ENCODE results near the gene AARS1. TPM values are rescaled to one million over a fixed set of nuclear protein-coding genes. Genes with fewer than 3 reads are reported as not detected.
"Not testable (repeated sequence)": the region's sequence is repeated elsewhere in the genome, so short reads cannot be mapped to it uniquely, and the experiment has no call there.

AARS1 gene
- total RNA-seq: 10 to 100 TPM; 52.1 to 80.6 TPM

DNA sequence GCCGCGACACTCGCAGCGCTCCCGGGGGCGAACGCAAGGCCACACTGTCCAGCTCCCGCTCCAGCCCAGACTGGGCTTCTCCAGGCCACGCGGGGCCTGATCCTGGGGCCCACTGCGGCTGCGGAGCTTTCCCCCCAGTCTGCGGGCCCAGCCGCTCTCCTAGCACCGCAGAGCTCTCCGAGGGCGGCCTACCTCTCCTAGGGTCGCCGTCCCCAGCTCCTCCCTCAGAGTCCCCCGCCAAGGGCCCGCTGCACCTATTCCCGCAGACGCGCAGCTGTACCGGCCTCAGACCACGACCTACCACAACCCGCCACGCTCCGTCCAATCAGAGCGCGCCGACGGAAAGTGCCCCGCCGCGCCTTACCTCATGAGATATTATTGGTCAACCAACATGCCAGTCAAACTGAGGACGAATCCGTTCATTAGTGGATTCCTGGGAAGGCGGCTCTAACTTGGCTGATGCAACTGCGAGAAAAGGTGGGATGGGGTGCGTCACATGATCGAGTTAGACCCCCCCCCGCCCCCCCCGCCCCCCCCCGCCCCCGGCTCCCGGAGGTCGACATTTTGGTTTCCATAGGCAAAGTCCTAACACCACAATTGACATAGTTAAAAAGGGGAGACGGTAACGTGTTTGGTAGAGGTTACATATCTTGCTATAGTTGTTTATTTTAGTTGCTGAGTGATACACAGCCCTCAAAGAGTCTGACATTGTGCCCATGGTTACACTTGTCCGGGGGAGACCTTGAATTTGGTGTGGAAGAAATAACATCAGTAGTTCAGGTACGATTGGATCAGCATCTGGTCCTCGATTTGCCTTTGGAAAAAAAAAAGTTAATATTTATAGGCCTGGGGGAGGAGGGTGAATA, at the start of gene AARS1:
Gene AARS1 (minus strand): TSS at position 278 of the 866 bp plus-strand sequence. CDS start 6,743 bp downstream, outside the sequence.
- Mint-ChIP-seq H3K4me1 (no peaks in the 10 kb centered on the region), H3K9me3 (no peaks in the 10 kb centered on the region), H3K27ac (peak within 1 kb of the TSS; percentile 90), H3K36me3 (ENCODE audit: low read depth) (peaks cover 31% of the 10 kb centered on the region), H3K4me3 (peak within 1 kb of the TSS; percentile 84), H3K27me3 (no peaks in the 10 kb centered on the region)
- ATAC-seq (replicated peaks): peak; percentile 99

GRCh38 chr16:70337814-70338213, 48.5 kb upstream of the AARS1 start:
- Mint-ChIP-seq H3K27me3 (no peaks in the 10 kb centered on the region), H3K4me1 (peaks cover 4% of the 10 kb centered on the region), H3K4me3 (no peak overlapping the region), H3K9me3 (no peaks in the 10 kb centered on the region), H3K36me3 (ENCODE audit: low read depth) (peaks cover 32% of the 10 kb centered on the region), H3K27ac (no peak overlapping the region)
- ATAC-seq (replicated peaks): no peak

- not testable (repeated sequence) for H3K9me3 Mint-ChIP-seq; ATAC-seq (replicated peaks); H3K4me1 Mint-ChIP-seq; H3K27me3 Mint-ChIP-seq; H3K4me3 Mint-ChIP-seq; H3K27ac Mint-ChIP-seq
- peaks cover 80% of the 10 kb centered on the region for H3K36me3 Mint-ChIP-seq (ENCODE audit: low read depth)
These were observed 43.4 kb upstream of the AARS1 start for GRCh38 chr16:70332728-70333127.

DNA sequence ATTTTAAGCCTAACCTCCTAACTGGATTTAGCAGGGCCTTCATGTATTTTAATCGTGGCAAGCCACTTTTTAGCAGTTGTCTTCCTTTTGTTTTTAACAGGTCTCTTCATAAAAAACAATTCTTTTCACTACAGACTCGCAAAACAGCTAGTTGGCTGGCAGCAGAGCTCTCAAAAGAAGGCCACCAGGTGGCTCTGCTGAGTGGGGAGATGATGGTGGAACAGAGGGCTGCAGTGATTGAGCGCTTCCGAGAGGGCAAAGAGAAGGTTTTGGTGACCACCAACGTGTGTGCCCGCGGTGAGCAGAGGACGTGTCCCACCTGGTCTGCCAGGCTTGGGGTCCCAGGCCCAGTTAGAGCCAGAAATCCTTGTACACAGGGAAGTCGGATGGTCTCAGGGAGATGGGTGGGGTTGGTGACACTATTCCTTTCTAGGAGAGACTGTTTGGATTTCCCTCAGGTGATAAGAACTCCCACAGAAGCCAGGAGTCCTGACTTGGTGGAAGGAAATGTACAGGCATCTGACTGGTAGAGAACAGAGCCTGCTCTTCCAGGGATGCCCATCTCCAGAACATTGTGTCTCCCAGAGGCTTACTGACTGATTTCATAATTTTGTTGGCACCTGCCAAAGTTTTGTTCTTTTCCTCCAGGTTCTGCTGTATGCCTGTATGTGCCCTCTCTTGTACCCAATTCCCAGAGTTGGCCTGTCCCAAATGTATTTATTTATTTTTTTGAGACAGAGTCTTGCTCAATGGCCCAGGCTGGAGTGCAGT, 42.5 kb upstream of the AARS1 start:
- Mint-ChIP-seq H3K9me3 (no peaks in the 10 kb centered on the region), H3K27me3 (no peaks in the 10 kb centered on the region), H3K4me1 (no peaks in the 10 kb centered on the region), H3K4me3 (no peak overlapping the region), H3K36me3 (ENCODE audit: low read depth) (peaks cover 80% of the 10 kb centered on the region), H3K27ac (no peak overlapping the region)
- peak; percentile 46 for ATAC-seq (replicated peaks)

DNA sequence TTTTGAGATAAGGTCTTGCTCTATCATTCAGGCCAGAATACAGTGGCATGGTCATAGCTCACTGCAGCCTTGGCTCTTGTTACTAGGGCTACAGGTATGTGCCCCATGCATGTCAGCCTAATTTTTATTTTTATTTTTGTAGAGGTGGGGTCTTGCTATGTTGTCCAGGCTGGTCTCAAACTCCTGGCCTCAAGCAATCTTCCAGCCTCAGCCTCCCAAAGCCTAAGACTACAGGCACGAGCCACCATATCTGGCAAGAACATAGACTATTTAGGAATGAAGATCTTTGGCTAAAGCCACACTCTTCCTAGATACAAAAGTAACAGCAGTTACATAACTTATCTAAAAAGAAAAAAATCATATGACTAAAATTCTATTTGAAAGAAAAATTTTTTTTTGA, 41.8 kb upstream of the AARS1 start:
- no peak overlapping the region for H3K27ac Mint-ChIP-seq
- H3K9me3 Mint-ChIP-seq: no peaks in the 10 kb centered on the region
- H3K4me1 Mint-ChIP-seq: no peaks in the 10 kb centered on the region
- no peak overlapping the region for H3K4me3 Mint-ChIP-seq
- H3K36me3 Mint-ChIP-seq (ENCODE audit: low read depth): peaks cover 76% of the 10 kb centered on the region
- H3K27me3 Mint-ChIP-seq: no peaks in the 10 kb centered on the region
- ATAC-seq (replicated peaks): no peak

GRCh38 chr16:70324998-70325747, 35.9 kb upstream of the AARS1 start:
- Mint-ChIP-seq H3K9me3 (no peaks in the 10 kb centered on the region), H3K4me1 (no peaks in the 10 kb centered on the region), H3K4me3 (no peak overlapping the region), H3K36me3 (ENCODE audit: low read depth) (peaks cover 59% of the 10 kb centered on the region), H3K27ac (no peak overlapping the region), H3K27me3 (no peaks in the 10 kb centered on the region)
- ATAC-seq (replicated peaks): no peak

- ATAC-seq (replicated peaks): no peak
- H3K9me3 Mint-ChIP-seq: no peaks in the 10 kb centered on the region
- no peaks in the 10 kb centered on the region for H3K4me1 Mint-ChIP-seq
- no peak overlapping the region for H3K27ac Mint-ChIP-seq
- no peak overlapping the region for H3K4me3 Mint-ChIP-seq
- H3K36me3 Mint-ChIP-seq (ENCODE audit: low read depth): peaks cover 72% of the 10 kb centered on the region
- H3K27me3 Mint-ChIP-seq: no peaks in the 10 kb centered on the region
These were observed 30.8 kb upstream of the AARS1 start for GRCh38 chr16:70320121-70320520.

- H3K4me3 Mint-ChIP-seq; H3K27me3 Mint-ChIP-seq; ATAC-seq (replicated peaks); H3K27ac Mint-ChIP-seq; H3K4me1 Mint-ChIP-seq; H3K9me3 Mint-ChIP-seq: not testable (repeated sequence)
- H3K36me3 Mint-ChIP-seq (ENCODE audit: low read depth): peaks cover 30% of the 10 kb centered on the region
These were observed 18.4 kb upstream of the AARS1 start for GRCh38 chr16:70307726-70308125.

DNA sequence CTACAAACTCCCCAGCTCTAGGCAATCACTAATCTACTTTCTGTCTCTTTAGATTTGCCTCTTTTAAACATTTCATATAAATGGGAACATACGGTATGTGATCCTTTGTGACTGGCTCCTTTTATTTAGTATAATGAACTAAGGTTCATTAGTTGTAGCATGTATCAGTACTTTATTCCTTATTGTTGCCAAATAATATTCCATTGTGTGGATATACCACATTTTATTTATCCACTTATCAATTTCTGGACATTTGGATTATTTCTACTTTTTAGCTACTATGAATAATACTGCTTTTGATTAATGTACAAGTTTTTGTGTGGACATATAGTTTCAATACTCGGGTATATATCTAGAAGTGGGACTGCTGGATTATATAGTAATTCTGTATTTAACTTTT, 17.6 kb upstream of the AARS1 start:
- Mint-ChIP-seq H3K27me3 (no peaks in the 10 kb centered on the region), H3K36me3 (ENCODE audit: low read depth) (peaks cover 30% of the 10 kb centered on the region), H3K4me1 (peaks cover 15% of the 10 kb centered on the region), H3K4me3 (no peak overlapping the region), H3K9me3 (no peaks in the 10 kb centered on the region), H3K27ac (no peak overlapping the region)
- no peak for ATAC-seq (replicated peaks)

GRCh38 chr16:70304892-70305448, 15.7 kb upstream of the AARS1 start:
- peaks cover 28% of the 10 kb centered on the region for H3K4me1 Mint-ChIP-seq
- H3K9me3 Mint-ChIP-seq: peaks cover 10% of the 10 kb centered on the region
- ATAC-seq (replicated peaks): peak; percentile 37
- peaks cover 44% of the 10 kb centered on the region for H3K36me3 Mint-ChIP-seq (ENCODE audit: low read depth)
- peak overlapping the region; percentile 65 for H3K27ac Mint-ChIP-seq
- peak overlapping the region; percentile 4 for H3K4me3 Mint-ChIP-seq
- no peaks in the 10 kb centered on the region for H3K27me3 Mint-ChIP-seq

DNA sequence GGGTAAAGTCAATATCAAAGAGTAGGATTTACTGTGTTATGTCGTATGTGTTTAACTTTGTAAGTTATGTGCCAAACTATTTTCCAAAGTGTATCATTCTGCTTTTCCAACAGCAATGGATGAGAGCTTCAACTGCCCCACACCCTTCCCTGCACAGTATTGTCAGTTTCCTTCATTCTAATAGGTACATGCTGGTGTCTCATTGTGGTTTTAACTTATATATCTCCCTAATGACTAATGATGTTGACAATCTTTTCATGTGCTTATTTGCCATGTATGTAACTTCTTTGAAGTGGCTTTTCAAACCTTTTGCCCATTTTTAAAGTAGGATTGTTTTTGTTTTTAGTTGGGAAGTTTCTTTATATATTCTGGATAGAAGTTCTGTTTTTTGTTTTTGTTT, 13.4 kb upstream of the AARS1 start:
- peak overlapping the region; percentile 56 for H3K27ac Mint-ChIP-seq
- H3K4me1 Mint-ChIP-seq: peaks cover 39% of the 10 kb centered on the region
- ATAC-seq (replicated peaks): peak; percentile 39
- H3K36me3 Mint-ChIP-seq (ENCODE audit: low read depth): peaks cover 48% of the 10 kb centered on the region
- no peaks in the 10 kb centered on the region for H3K27me3 Mint-ChIP-seq
- H3K9me3 Mint-ChIP-seq: peaks cover 10% of the 10 kb centered on the region
- peak overlapping the region; percentile 16 for H3K4me3 Mint-ChIP-seq

GRCh38 chr16:70301121-70301520, 11.8 kb upstream of the AARS1 start:
- H3K27ac Mint-ChIP-seq: no peak overlapping the region
- peaks cover 48% of the 10 kb centered on the region for H3K36me3 Mint-ChIP-seq (ENCODE audit: low read depth)
- ATAC-seq (replicated peaks): no peak
- peaks cover 10% of the 10 kb centered on the region for H3K9me3 Mint-ChIP-seq
- H3K4me3 Mint-ChIP-seq: peak overlapping the region; percentile 94
- no peaks in the 10 kb centered on the region for H3K27me3 Mint-ChIP-seq
- H3K4me1 Mint-ChIP-seq: peaks cover 39% of the 10 kb centered on the region

- peak within 1 kb of the TSS; percentile 96 for H3K27ac Mint-ChIP-seq
- H3K4me1 Mint-ChIP-seq: peaks cover 33% of the 10 kb centered on the region
- no peaks in the 10 kb centered on the region for H3K27me3 Mint-ChIP-seq
- peak within 1 kb of the TSS; percentile 94 for H3K4me3 Mint-ChIP-seq
- peaks cover 10% of the 10 kb centered on the region for H3K9me3 Mint-ChIP-seq
- peak; percentile 87 for ATAC-seq (replicated peaks)
- peaks cover 40% of the 10 kb centered on the region for H3K36me3 Mint-ChIP-seq (ENCODE audit: low read depth)
These were observed 10.0 kb upstream of the AARS1 start, which contains the start of gene DDX19B for GRCh38 chr16:70298988-70299938. Gene DDX19B, plus strand, starts transcription at chr16:70299186. Its CDS starts 112 bp downstream, at chr16:70299298.

All from activated T-helper 17 cell treated with anti-CD3 and anti-CD28 coated beads, Interleukin-2, amount 50 U/mL, for 72 hours (primary cell).